Gastrocnemius medialis (tissue), 4 donors: ENCODE data around the gene DYNC2H1.

Experiments
- POLR2A ChIP-seq, 2 donors: fragments of 450-650 bp; IDR thresholded peaks; one replicate each; pipeline ENCODE4 v1.6.1; 2017; ENCODE audit warnings: antibody characterized with exemption in 2 of 2, mild to moderate bottlenecking in 2 of 2, moderate library complexity in 2 of 2
- TF ChIP-seq, protein P1 (sequence below), 5 experiments: fragments of 450-650 bp in 3 of 5; fragments of 200-600 bp in 2 of 5; sonication (generic) in 2 of 5; IDR thresholded peaks in 4 of 5; conservative IDR thresholded peaks in 1 of 5; 1 replicate in 4 of 5; 2 replicates in 1 of 5; pipeline ENCODE4 v1.5.1; 2016 to 2019; ENCODE audit warnings: antibody characterized with exemption in 5 of 5, mild to moderate bottlenecking in 3 of 5, moderate library complexity in 3 of 5

GRCh38 chr11:103384652-103385051, 275.4 kb downstream of the DYNC2H1 start:
- TF ChIP-seq, protein P1, sequence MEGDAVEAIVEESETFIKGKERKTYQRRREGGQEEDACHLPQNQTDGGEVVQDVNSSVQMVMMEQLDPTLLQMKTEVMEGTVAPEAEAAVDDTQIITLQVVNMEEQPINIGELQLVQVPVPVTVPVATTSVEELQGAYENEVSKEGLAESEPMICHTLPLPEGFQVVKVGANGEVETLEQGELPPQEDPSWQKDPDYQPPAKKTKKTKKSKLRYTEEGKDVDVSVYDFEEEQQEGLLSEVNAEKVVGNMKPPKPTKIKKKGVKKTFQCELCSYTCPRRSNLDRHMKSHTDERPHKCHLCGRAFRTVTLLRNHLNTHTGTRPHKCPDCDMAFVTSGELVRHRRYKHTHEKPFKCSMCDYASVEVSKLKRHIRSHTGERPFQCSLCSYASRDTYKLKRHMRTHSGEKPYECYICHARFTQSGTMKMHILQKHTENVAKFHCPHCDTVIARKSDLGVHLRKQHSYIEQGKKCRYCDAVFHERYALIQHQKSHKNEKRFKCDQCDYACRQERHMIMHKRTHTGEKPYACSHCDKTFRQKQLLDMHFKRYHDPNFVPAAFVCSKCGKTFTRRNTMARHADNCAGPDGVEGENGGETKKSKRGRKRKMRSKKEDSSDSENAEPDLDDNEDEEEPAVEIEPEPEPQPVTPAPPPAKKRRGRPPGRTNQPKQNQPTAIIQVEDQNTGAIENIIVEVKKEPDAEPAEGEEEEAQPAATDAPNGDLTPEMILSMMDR (IDR thresholded peaks at IDR 0.05 in 4 of 5, conservative IDR thresholded peaks at IDR 0.05 in 1 of 5): no peak
- TF ChIP-seq POLR2A (IDR thresholded peaks at IDR 0.05): no peak
